H1 (cell line): Measurements from ENCODE around the gene GET3. TPM values are rescaled to one million over a fixed set of nuclear protein-coding genes. Genes with fewer than 3 reads are reported as not detected.

Source experiments
- CTCF ChIA-PET: fragments of 300-600 bp; sonication (Branson Sonifier 250); formaldehyde crosslinking; loops from one replicate; lab custom pipeline; 2021; ENCODE audit not compliant: partially characterized antibody; lab: Charles Lee
- POLR2A ChIA-PET: fragments of 300-600 bp; sonication (Branson Sonifier 250); formaldehyde crosslinking; loops from one replicate; lab custom pipeline; 2021; ENCODE audit warnings: inconsistent platforms; ENCODE audit not compliant: partially characterized antibody; lab: Charles Lee
- DNase-seq, 2 experiments: peaks; one replicate each; pipeline versions ENCODE4 v3.0.0 to v3.0.0-alpha.2; 2010 to 2022; ENCODE audit warnings: low spot score in 2 of 2, low read depth in 1 of 2, mixed read lengths in 1 of 2
- FAIRE-seq: peaks from 2 replicates; lab custom pipeline; 2011; peaks lifted over from hg19 to GRCh38; lab: Jason Lieb, UNC
- H2AFZ ChIP-seq: 2 replicates; pipeline ENCODE4 v1.8.1; 2012; ENCODE audit warnings: low read length, inconsistent platforms
- H2AK5ac ChIP-seq: 2 replicates; pipeline ENCODE4 v1.6.1; 2013; ENCODE audit warnings: low read depth, low read length
- H2BK120ac ChIP-seq: replicated peaks from 2 replicates; pipeline ENCODE3; 2013; ENCODE audit warnings: low read depth, low read length, inconsistent platforms
- H2BK12ac ChIP-seq: 2 replicates; pipeline ENCODE4 v1.6.1; 2013; ENCODE audit warnings: low read depth, low read length
- H2BK15ac ChIP-seq: 2 replicates; pipeline ENCODE4 v1.6.1; 2013; ENCODE audit warnings: low read length
- H2BK20ac ChIP-seq: 2 replicates; pipeline ENCODE4 v1.6.1; 2013; ENCODE audit warnings: low read length
- H2BK5ac ChIP-seq: 2 replicates; pipeline ENCODE4 v1.6.1; 2013; ENCODE audit warnings: low read depth, low read length
- H3K14ac ChIP-seq: 2 replicates; pipeline ENCODE4 v1.6.1; 2013; ENCODE audit warnings: inconsistent platforms; ENCODE audit not compliant: insufficient read length
- H3K18ac ChIP-seq: 2 replicates; pipeline ENCODE4 v1.6.1; 2013; ENCODE audit warnings: low read length; ENCODE audit errors: extremely low read depth
- H3K23ac ChIP-seq: 2 replicates; pipeline ENCODE4 v1.6.1; 2013; ENCODE audit warnings: inconsistent platforms; ENCODE audit not compliant: insufficient read length
- H3K23me2 ChIP-seq: 2 replicates; pipeline ENCODE4 v1.6.1; 2013; ENCODE audit warnings: low read depth, low read length
- H3K27ac ChIP-seq: 2 replicates; pipeline ENCODE4 v1.6.1; 2011; ENCODE audit warnings: low read depth, low read length, inconsistent platforms
- H3K27me3 ChIP-seq, 4 experiments: replicated peaks in 1 of 4; 1 replicate in 1 of 4; 2 replicates in 3 of 4; pipeline versions ENCODE4 v1.6.1 to v1.8.1; 2011 to 2013; ENCODE audit warnings: low read length in 3 of 4, mild to moderate bottlenecking in 3 of 4, inconsistent platforms in 2 of 4, mixed read lengths in 2 of 4, moderate library complexity in 1 of 4; ENCODE audit not compliant: control insufficient read depth in 3 of 4, insufficient read depth in 3 of 4; ENCODE audit errors: extremely low read depth in 1 of 4
- H3K36me3 ChIP-seq, 4 experiments: 2 replicates each; pipeline versions ENCODE4 v1.6.1 to v1.8.1; 2011 to 2013; ENCODE audit warnings: mild to moderate bottlenecking in 4 of 4, low read length in 3 of 4, moderate library complexity in 2 of 4, control low read depth in 1 of 4, inconsistent platforms in 1 of 4; ENCODE audit not compliant: insufficient read depth in 4 of 4, control insufficient read depth in 2 of 4
- H3K4ac ChIP-seq: replicated peaks from 2 replicates; pipeline ENCODE3; 2013; ENCODE audit warnings: low read length, low read depth, mixed read lengths, inconsistent platforms; ENCODE audit not compliant: insufficient read length
- H3K4me1 ChIP-seq, 4 experiments: replicated peaks in 1 of 4; 1 replicate in 1 of 4; 2 replicates in 3 of 4; pipeline versions ENCODE4 v1.6.1 to v1.8.1; 2011 to 2013; ENCODE audit warnings: low read length in 3 of 4, inconsistent platforms in 2 of 4, mixed read lengths in 1 of 4; ENCODE audit not compliant: insufficient read depth in 4 of 4, control insufficient read depth in 3 of 4
- H3K4me2 ChIP-seq, 2 experiments: 2 replicates each; pipeline versions ENCODE4 v1.6.1 to v1.8.1; 2011 to 2013; ENCODE audit warnings: low read depth in 2 of 2, low read length in 2 of 2, control low read depth in 1 of 2, inconsistent platforms in 1 of 2, mild to moderate bottlenecking in 1 of 2; ENCODE audit not compliant: insufficient read depth in 1 of 2
- H3K4me3 ChIP-seq, 4 experiments: fragments of 200-600, 300-600 bp in 1 of 4; sonication (generic), shearing (Covaris generic), sonication (Bioruptor Twin) in 1 of 4; 2 replicates each; pipeline versions ENCODE4 v1.5.1 to v1.8.1; 2011 to 2016; ENCODE audit warnings: low read length in 4 of 4, low read depth in 3 of 4, control low read depth in 2 of 4, inconsistent platforms in 2 of 4, mild to moderate bottlenecking in 2 of 4, mixed read lengths in 1 of 4, moderate library complexity in 1 of 4; ENCODE audit not compliant: insufficient read depth in 2 of 4; ENCODE audit errors: extremely low read depth in 1 of 4
- H3K56ac ChIP-seq: replicated peaks from 2 replicates; pipeline ENCODE3; 2013; ENCODE audit warnings: low read depth, mild to moderate bottlenecking, mixed read lengths, low read length, inconsistent platforms; ENCODE audit not compliant: insufficient read length
- H3K79me1 ChIP-seq: 2 replicates; pipeline ENCODE4 v1.6.1; 2013; ENCODE audit warnings: low read depth, low read length, control low read depth
- H3K79me2 ChIP-seq, 2 experiments: 2 replicates each; pipeline versions ENCODE4 v1.6.1 to v1.8.1; 2012 to 2013; ENCODE audit warnings: low read length in 2 of 2, mild to moderate bottlenecking in 2 of 2, inconsistent platforms in 1 of 2; ENCODE audit not compliant: insufficient read depth in 2 of 2, control insufficient read depth in 1 of 2
- H3K9ac ChIP-seq, 4 experiments: replicated peaks in 1 of 4; 1 replicate in 1 of 4; 2 replicates in 3 of 4; pipeline versions ENCODE4 v1.6.1 to v1.8.1; 2011 to 2013; ENCODE audit warnings: low read depth in 3 of 4, low read length in 3 of 4, control low read depth in 2 of 4, mild to moderate bottlenecking in 2 of 4, moderate library complexity in 2 of 4, inconsistent platforms in 1 of 4; ENCODE audit errors: extremely low read depth in 1 of 4
- H3K9me3 ChIP-seq, 2 experiments: 2 replicates each; pipeline versions ENCODE4 v1.6.1 to v1.8.1; 2012 to 2013; ENCODE audit warnings: mild to moderate bottlenecking in 2 of 2, moderate library complexity in 2 of 2, control low read depth in 1 of 2, inconsistent platforms in 1 of 2, low read depth in 1 of 2, low read length in 1 of 2, mixed read lengths in 1 of 2; ENCODE audit not compliant: insufficient read depth in 2 of 2
- H4K20me1 ChIP-seq, 2 experiments: replicated peaks in 1 of 2; 2 replicates each; pipeline versions ENCODE3 to v1.8.1; 2011 to 2013; ENCODE audit warnings: inconsistent platforms in 2 of 2, low read length in 2 of 2, mild to moderate bottlenecking in 1 of 2; ENCODE audit not compliant: insufficient read depth in 2 of 2, control insufficient read depth in 1 of 2
- H4K5ac ChIP-seq: 2 replicates; pipeline ENCODE4 v1.6.1; 2013; ENCODE audit warnings: low read length, low read depth, mixed read lengths, inconsistent platforms; ENCODE audit not compliant: insufficient read length
- H4K8ac ChIP-seq: 2 replicates; pipeline ENCODE4 v1.8.0; 2013; ENCODE audit warnings: mild to moderate bottlenecking, moderate library complexity, low read length, inconsistent platforms; ENCODE audit not compliant: insufficient read depth; ENCODE audit errors: extremely low read depth
- H4K91ac ChIP-seq: replicated peaks from 2 replicates; pipeline ENCODE3; 2013; ENCODE audit warnings: low read length, mixed read lengths, inconsistent platforms; ENCODE audit not compliant: insufficient read length
- RFX5 ChIP-seq: IDR thresholded peaks from 2 replicates; pipeline ENCODE4 v1.6.1; 2011; ENCODE audit warnings: low read depth, low read length, improper control_type of control experiment, borderline replicate concordance
- TAF1 ChIP-seq: IDR thresholded peaks from 2 replicates; pipeline ENCODE4 v1.6.1; 2011; ENCODE audit warnings: mild to moderate bottlenecking, low read depth, low read length
- WGBS, 2 experiments: shearing (Covaris generic) in 1 of 2; methylation state at CpG; one replicate each; pipeline versions ENCODE4 v1.1.6 to v1.1.7; 2013 to 2015; ENCODE audit warnings: low lambda C conversion rate in 2 of 2, mixed read lengths in 2 of 2, inconsistent platforms in 1 of 2, low coverage in 1 of 2, missing lambda C conversion rate in 1 of 2; ENCODE audit not compliant: insufficient replicate concordance in 2 of 2, insufficient coverage in 1 of 2, insufficient read length in 1 of 2; ENCODE audit errors: extremely low coverage in 1 of 2, missing lambda C conversion rate in 1 of 2; 5-methylcytosine and 5-hydroxymethylcytosine counted together
- polyA plus RNA-seq, 7 experiments: library from polyadenylated mRNA; depleted of rRNA in 3 of 7; stranded (reverse) in 5 of 7; unstranded in 2 of 7; fragments of >200 nt in 5 of 7; fragments of 200-250 nt in 2 of 7; gene quantifications; 1 replicate in 5 of 7; 2 replicates in 1 of 7; 4 replicates in 1 of 7; pipeline versions ENCODE4 v1.2.1 to v1.2.3, GENCODE V29; 2011 to 2013; ENCODE audit warnings: missing spikeins in 2 of 7, mixed read lengths in 2 of 7
- total RNA-seq: library from RNA; stranded (reverse); fragmentation: NEBNext Ultra II Directional; extraction: Animal tissue kit (Norgen Biotek cat#: 25700); gene quantifications from 2 replicates; pipeline ENCODE4 v1.2.1, GENCODE V29; 2021

GET3 gene
- total and polyA plus RNA-seq, 2 of the 8 experiments (the other 6 are each of a cell fraction or from before 2014, with no cell fraction given): 105 to 297 TPM

DNA sequence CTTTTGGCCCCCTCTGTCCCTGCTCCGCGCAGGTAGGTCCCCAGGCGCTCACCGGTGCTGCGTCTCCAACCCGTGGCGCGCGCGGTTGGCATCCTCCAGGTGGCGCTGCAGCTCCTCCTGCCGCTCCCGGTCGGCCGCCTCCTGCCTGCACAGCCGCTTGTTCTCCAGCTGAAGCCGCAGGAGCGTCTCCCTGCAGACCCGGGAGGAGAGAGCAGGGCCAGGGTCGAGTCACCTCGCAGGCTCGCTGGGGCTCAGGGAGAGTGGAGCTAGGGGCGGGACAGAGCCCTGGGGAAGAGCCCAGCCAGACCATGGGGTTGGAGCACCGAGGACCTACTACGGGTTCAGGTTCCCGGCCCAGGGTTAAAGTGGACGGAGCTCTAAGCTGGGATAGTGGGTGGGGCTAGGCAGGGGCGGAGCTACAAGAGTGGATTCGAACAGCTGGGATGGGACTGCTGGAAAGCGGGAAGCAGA is 28.8 kb downstream of the GET3 start:
- 74% methylated on average over 29 of the region's 30 CpGs; no CpG with 5 or more reads in 1 of the 2 experiments for whole genome bisulfite sequencing, 2 experiments
- H3K4me3 ChIP-seq: no peak overlapping the region
- no peaks in the 10 kb centered on the region for H3K79me2 ChIP-seq
- ChIA-PET CTCF (interaction anchor here (0.7 to 17.5 kb wide), 7 partner anchors 8 to 35 kb away, joined by 3 to 288 read pairs (median 14); partner anchors contain the start of genes BEST2, HOOK2, JUNB and PRDX2), POLR2A (interaction anchor here (0.7 to 9.2 kb wide), 9 partner anchors 8 to 69 kb away, joined by 3 to 70 read pairs (median 4); partner anchors contain the start of genes BEST2, FBXW9, GET3 and TRIR)
- H2AK5ac ChIP-seq: no peak overlapping the region
- no peak overlapping the region for H4K8ac ChIP-seq
- H2AFZ ChIP-seq: no peak overlapping the region
- no peaks in the 10 kb centered on the region for H3K27me3 ChIP-seq
- H3K36me3 ChIP-seq: peaks cover 7 to 49% (median 29%) of the 10 kb centered on the region in 4 experiments
- H2BK5ac ChIP-seq: no peak overlapping the region
- H3K23me2 ChIP-seq: no peaks in the 10 kb centered on the region
- no peak overlapping the region for H3K9ac ChIP-seq
- H2BK120ac ChIP-seq: no peak overlapping the region
- H3K56ac ChIP-seq: no peak overlapping the region
- H3K4me1 ChIP-seq: peaks cover 0 to 8% (median 4%) of the 10 kb centered on the region in 4 experiments; a peak in 6 of 7 replicates
- no peak overlapping the region for H3K23ac ChIP-seq
- no peak overlapping the region for H3K4me2 ChIP-seq
- H3K14ac ChIP-seq: no peak overlapping the region
- H2BK12ac ChIP-seq: no peak overlapping the region
- H3K27ac ChIP-seq: no peak overlapping the region
- no peak overlapping the region for H2BK15ac ChIP-seq
- no peaks in the 10 kb centered on the region for H3K9me3 ChIP-seq
- peaks cover 1 to 2% of the 10 kb centered on the region in 2 experiments for H4K20me1 ChIP-seq
- no peak overlapping the region for H4K5ac ChIP-seq
- H2BK20ac ChIP-seq: no peak overlapping the region
- no peak overlapping the region for H3K4ac ChIP-seq
- DNase-seq (peak in 1 of 2 experiments; percentile 61), FAIRE-seq (no peak)
- H4K91ac ChIP-seq: no peak overlapping the region
- H3K79me1 ChIP-seq: no peaks in the 10 kb centered on the region
- H3K18ac ChIP-seq: no peak overlapping the region
- peak; percentile 14; the same call in 1 of the 2 replicates for TF ChIP-seq TAF1
- no peak for TF ChIP-seq RFX5
- TF ChIP-seq, all 59 proteins: peak for 1
